A673 (cell line): Measurements from ENCODE around the gene MRPL54. TPM values are rescaled to one million over a fixed set of nuclear protein-coding genes. Genes with fewer than 3 reads are reported as not detected.
"Not testable (repeated sequence)": the region's sequence is repeated elsewhere in the genome, so short reads cannot be mapped to it uniquely, and the experiment has no call there.

Source experiments
- BruUV-seq: library from RNA; stranded (reverse); fragments of 400-500 nt; replicated peaks from 2 replicates; lab custom pipeline; 2021; lab: Mats Ljungman, UMichigan
- CTCF ChIA-PET: fragments of 300-600 bp; sonication (Branson Sonifier 250); formaldehyde crosslinking; loops from one replicate; lab custom pipeline; 2022; ENCODE audit warnings: antibody characterized with exemption; lab: Charles Lee
- POLR2A ChIA-PET: fragments of 300-600 bp; sonication (Branson Sonifier 250); formaldehyde crosslinking; loops from one replicate; lab custom pipeline; 2022; ENCODE audit warnings: antibody characterized with exemption; ENCODE audit not compliant: low non-redundant PET; lab: Charles Lee
- DNase-seq: peaks from one replicate; pipeline ENCODE4 v3.0.0-alpha.2; 2015; ENCODE audit warnings: low spot score
- H3K27ac ChIP-seq: fragments of 200-600 bp; sonication (generic); 2 replicates; pipeline ENCODE4 v1.5.1; 2016; ENCODE audit warnings: mixed run types, low read depth, mild to moderate bottlenecking, mixed read lengths, antibody characterized with exemption, low read length; ENCODE audit not compliant: poor library complexity, severe bottlenecking
- H3K27me3 ChIP-seq: fragments of 200-600 bp; sonication (generic); replicated peaks from 2 replicates; pipeline ENCODE4 v1.6.1; 2017; ENCODE audit warnings: mixed run types, low read depth, mild to moderate bottlenecking, mixed read lengths, antibody characterized with exemption, low read length; ENCODE audit not compliant: insufficient read depth, poor library complexity
- H3K36me3 ChIP-seq: fragments of 200-600 bp; sonication (generic); 2 replicates; pipeline ENCODE4 v1.6.1; 2016; ENCODE audit warnings: mixed run types, mild to moderate bottlenecking, mixed read lengths, antibody characterized with exemption, low read length; ENCODE audit not compliant: insufficient read depth, poor library complexity, severe bottlenecking
- H3K4me1 ChIP-seq: fragments of 200-600 bp; sonication (generic); 2 replicates; pipeline ENCODE4 v1.6.1; 2017; ENCODE audit warnings: mixed run types, mild to moderate bottlenecking, mixed read lengths, antibody characterized with exemption, low read length; ENCODE audit not compliant: insufficient read depth, poor library complexity, severe bottlenecking
- H3K4me3 ChIP-seq: fragments of 200-600 bp; sonication (generic); 2 replicates; pipeline ENCODE4 v1.5.1; 2016; ENCODE audit warnings: low read depth, mixed run types, mild to moderate bottlenecking, mixed read lengths, low read length; ENCODE audit not compliant: poor library complexity, severe bottlenecking
- H3K9me3 ChIP-seq: fragments of 200-600 bp; sonication (generic); 2 replicates; pipeline ENCODE4 v1.6.1; 2016; ENCODE audit warnings: mixed run types, low read depth, mild to moderate bottlenecking, mixed read lengths, antibody characterized with exemption, low read length; ENCODE audit not compliant: poor library complexity, severe bottlenecking
- EZH2 ChIP-seq: fragments of 200-600 bp; sonication (generic); IDR thresholded peaks from 2 replicates; pipeline ENCODE4 v1.6.1; 2017; ENCODE audit warnings: borderline replicate concordance, low read depth, mild to moderate bottlenecking, mixed read lengths, antibody characterized with exemption, low read length; ENCODE audit not compliant: poor library complexity, severe bottlenecking
- intact Hi-C: fragments of 100-400 bp; cut with micrococcal nuclease; formaldehyde crosslinking; loops from one replicate; pipeline ENCODE4 v1.10.0; 2022; ENCODE audit not compliant: unreplicated experiment
- total RNA-seq: library from RNA; stranded (reverse); gene quantifications from 2 replicates; pipeline ENCODE4 v1.2.3, GENCODE V29; 2021
- TF ChIP-seq, protein P1 (sequence below): fragments of 300-800, 200-600 bp; sonication (generic); conservative IDR thresholded peaks from 2 replicates; pipeline ENCODE4 v1.5.1; 2017; ENCODE audit warnings: low read depth, mild to moderate bottlenecking, antibody characterized with exemption, low read length, moderate library complexity, mixed read lengths

MRPL54 gene
- total RNA-seq, 1 experiment from 2014 or later, result 51.3 TPM

DNA sequence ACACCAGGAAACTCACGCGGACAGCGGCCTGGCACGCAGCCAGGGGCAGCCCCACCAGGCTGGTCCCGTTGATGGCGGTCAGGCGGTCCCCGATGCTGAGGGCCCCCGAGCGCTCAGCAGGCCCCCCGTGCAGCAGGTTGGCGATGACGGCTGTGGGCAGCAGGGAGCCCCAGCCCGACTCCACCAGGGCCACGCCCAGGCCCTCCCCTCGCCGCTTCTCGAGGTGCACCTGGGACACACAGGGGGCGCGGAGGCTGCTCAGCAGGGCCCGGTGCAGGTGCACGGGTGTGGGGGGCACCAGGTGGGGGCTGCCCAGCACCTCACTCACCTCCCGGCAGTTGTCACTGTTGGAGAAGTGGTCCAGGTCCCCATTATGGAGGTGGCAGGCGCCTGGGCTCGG lies 10.0 kb upstream of the MRPL54 start:
- TF ChIP-seq, protein P1, sequence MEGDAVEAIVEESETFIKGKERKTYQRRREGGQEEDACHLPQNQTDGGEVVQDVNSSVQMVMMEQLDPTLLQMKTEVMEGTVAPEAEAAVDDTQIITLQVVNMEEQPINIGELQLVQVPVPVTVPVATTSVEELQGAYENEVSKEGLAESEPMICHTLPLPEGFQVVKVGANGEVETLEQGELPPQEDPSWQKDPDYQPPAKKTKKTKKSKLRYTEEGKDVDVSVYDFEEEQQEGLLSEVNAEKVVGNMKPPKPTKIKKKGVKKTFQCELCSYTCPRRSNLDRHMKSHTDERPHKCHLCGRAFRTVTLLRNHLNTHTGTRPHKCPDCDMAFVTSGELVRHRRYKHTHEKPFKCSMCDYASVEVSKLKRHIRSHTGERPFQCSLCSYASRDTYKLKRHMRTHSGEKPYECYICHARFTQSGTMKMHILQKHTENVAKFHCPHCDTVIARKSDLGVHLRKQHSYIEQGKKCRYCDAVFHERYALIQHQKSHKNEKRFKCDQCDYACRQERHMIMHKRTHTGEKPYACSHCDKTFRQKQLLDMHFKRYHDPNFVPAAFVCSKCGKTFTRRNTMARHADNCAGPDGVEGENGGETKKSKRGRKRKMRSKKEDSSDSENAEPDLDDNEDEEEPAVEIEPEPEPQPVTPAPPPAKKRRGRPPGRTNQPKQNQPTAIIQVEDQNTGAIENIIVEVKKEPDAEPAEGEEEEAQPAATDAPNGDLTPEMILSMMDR, result no peak
- no peak for TF ChIP-seq EZH2
- H3K4me3 ChIP-seq, result no peak overlapping the region
- intact Hi-C loops, result no loop called here
- H3K4me1 ChIP-seq, result no peaks in the 10 kb centered on the region
- ChIA-PET POLR2A (no interaction called here), CTCF (no interaction called here)
- no peak overlapping the region for H3K27ac ChIP-seq
- no TSS peak for BruUV-seq
- DNase-seq, result no peak
- peaks cover 11% of the 10 kb centered on the region for H3K36me3 ChIP-seq
- H3K27me3 ChIP-seq, result no peaks in the 10 kb centered on the region
- H3K9me3 ChIP-seq, result no peaks in the 10 kb centered on the region

DNA sequence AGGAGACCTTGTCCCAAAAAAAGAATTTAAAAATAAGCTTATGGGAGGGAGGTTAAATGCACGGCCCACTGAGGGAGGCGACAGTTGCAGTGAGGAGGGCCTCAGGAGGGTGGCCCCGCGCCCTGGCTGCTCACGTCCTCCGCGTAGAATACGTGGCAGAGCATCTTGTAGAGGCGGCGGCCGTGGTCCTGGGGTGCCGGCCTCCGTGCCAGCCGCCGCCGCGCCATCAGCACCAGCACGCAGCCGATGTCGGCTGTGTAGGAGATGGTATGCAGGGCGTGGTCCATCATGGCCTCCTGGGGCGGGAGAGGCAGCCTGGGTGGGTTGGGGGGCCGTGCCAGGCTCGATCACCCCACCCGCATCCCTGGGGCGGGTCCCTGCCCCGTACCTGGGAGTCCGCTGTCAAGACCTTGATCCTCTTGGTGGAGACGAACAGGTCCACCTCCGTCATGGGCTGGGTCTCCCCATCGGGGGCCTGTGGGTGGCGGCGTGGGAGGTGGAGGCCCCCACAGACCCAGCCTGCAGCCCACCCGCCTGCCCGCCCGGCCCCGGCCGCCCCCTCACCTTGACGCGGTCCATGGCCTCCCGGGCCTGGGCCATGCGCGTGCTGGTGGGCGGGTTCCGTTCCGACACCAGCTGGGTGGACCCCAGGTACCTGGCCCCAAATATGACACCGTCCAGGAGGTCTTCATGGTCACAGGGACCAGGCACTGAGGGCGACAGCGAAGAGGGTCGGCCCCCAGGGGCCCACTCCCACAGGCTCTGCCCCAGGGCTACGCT lies 8.7 kb upstream of the MRPL54 start:
- POLR2A ChIA-PET, result no interaction called here
- CTCF ChIA-PET, result no interaction called here
- BruUV-seq, result no TSS peak

DNA sequence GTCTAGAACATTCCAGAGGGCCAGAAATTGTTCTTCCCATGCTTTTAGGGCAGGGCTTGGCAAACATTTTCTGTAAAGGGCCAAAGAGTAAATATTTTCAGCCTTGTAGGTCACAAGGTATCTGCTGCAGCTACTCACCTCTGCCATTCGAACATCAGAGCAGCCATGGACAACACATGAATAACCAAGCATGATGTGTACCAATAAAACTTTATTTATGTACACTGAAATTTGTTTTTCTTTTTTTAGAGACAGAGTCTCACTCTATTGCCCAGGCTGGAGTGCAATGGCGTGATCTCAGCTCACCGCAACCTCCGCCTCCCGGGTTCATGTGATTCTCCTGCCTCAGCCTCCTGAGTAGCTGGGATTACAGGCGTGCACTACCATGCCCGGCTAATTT lies 4.8 kb upstream of the MRPL54 start:
- POLR2A ChIA-PET, intact Hi-C loops, H3K36me3 ChIP-seq, H3K4me1 ChIP-seq, BruUV-seq, H3K27me3 ChIP-seq, H3K27ac ChIP-seq, H3K9me3 ChIP-seq, H3K4me3 ChIP-seq, DNase-seq, CTCF ChIA-PET: not testable (repeated sequence)

More for the DNA sequence above, 8.7 kb upstream of the MRPL54 start:
- no peaks in the 10 kb centered on the region for H3K27me3 ChIP-seq
- intact Hi-C loops, result no loop called here
- H3K27ac ChIP-seq, result no peak overlapping the region
- DNase-seq, result no peak
- peaks cover 11% of the 10 kb centered on the region for H3K36me3 ChIP-seq
- TF ChIP-seq, protein P1, result no peak
- no peak for TF ChIP-seq EZH2
- H3K4me1 ChIP-seq, result no peaks in the 10 kb centered on the region
- no peaks in the 10 kb centered on the region for H3K9me3 ChIP-seq
- no peak overlapping the region for H3K4me3 ChIP-seq

DNA sequence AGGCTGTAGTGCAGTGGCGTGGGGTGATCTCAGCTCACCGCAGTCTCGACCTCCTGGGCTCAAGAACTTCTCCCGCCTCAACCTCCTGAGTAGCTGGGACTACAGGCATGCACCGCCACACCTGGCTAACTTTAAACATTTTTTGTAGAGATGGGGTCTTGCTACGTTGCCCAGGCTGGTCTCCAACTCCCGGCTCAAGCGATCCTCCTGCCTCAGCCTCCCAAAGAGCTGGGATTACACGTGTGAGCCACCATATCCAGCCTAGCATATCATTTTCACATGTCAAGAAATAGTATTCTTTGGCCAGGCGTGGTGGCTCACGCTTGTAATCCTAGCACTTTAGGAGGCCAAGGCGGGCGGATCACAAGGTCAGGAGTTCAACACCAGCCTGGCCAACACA lies 4.2 kb upstream of the MRPL54 start:
- intact Hi-C loops, DNase-seq, CTCF ChIA-PET, H3K9me3 ChIP-seq, H3K27me3 ChIP-seq, H3K36me3 ChIP-seq, H3K4me1 ChIP-seq, BruUV-seq, H3K27ac ChIP-seq, H3K4me3 ChIP-seq: not testable (repeated sequence)
- POLR2A ChIA-PET, result interaction anchor here (0.6 kb wide), 1 partner anchor 36 kb away, joined by 8 read pairs; no protein-coding TSS in a partner anchor
